ENCODE measurements around the gene RGCC.

The RGCC gene

DNA sequence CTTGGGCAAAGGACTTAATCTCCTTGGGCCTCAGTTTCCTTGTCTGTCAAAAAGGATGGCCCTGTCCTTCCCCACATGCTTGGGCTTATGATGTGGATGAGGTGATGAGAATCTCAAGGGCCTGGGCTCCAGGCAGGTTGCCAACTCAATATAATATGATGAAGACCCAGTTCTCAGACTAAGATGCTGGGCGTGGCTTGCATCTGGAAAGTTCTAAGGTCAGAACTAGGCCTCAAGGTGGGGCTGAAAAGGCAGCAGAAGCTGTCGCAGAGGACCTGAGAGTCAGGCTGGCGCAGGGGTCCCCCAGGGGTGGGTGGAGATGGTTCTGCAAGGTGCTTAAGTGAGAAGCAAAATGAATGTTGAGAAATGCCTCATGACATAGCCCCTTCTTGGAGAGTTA lies 58.8 kb downstream of the RGCC start (continued):
- TF ChIP-seq, protein P1, sequence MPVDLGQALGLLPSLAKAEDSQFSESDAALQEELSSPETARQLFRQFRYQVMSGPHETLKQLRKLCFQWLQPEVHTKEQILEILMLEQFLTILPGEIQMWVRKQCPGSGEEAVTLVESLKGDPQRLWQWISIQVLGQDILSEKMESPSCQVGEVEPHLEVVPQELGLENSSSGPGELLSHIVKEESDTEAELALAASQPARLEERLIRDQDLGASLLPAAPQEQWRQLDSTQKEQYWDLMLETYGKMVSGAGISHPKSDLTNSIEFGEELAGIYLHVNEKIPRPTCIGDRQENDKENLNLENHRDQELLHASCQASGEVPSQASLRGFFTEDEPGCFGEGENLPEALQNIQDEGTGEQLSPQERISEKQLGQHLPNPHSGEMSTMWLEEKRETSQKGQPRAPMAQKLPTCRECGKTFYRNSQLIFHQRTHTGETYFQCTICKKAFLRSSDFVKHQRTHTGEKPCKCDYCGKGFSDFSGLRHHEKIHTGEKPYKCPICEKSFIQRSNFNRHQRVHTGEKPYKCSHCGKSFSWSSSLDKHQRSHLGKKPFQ (tag by site-specific recombination; IDR thresholded peaks at IDR 0.05), result no peak
- TF ChIP-seq, protein P2, sequence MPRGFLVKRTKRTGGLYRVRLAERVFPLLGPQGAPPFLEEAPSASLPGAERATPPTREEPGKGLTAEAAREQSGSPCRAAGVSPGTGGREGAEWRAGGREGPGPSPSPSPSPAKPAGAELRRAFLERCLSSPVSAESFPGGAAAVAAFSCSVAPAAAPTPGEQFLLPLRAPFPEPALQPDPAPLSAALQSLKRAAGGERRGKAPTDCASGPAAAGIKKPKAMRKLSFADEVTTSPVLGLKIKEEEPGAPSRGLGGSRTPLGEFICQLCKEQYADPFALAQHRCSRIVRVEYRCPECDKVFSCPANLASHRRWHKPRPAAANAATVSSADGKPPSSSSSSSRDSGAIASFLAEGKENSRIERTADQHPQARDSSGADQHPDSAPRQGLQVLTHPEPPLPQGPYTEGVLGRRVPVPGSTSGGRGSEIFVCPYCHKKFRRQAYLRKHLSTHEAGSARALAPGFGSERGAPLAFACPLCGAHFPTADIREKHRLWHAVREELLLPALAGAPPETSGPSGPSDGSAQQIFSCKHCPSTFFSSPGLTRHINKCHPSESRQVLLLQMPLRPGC (tag by site-specific recombination; IDR thresholded peaks at IDR 0.05), result no peak
- TF ChIP-seq ZNF366 (tag by site-specific recombination; conservative IDR thresholded peaks at IDR 0.05), result no peak
- TF ChIP-seq, protein P3, sequence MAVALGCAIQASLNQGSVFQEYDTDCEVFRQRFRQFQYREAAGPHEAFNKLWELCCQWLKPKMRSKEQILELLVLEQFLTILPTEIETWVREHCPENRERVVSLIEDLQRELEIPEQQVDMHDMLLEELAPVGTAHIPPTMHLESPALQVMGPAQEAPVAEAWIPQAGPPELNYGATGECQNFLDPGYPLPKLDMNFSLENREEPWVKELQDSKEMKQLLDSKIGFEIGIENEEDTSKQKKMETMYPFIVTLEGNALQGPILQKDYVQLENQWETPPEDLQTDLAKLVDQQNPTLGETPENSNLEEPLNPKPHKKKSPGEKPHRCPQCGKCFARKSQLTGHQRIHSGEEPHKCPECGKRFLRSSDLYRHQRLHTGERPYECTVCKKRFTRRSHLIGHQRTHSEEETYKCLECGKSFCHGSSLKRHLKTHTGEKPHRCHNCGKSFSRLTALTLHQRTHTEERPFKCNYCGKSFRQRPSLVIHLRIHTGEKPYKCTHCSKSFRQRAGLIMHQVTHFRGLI (tag by site-specific recombination; IDR thresholded peaks at IDR 0.05), result no peak

DNA sequence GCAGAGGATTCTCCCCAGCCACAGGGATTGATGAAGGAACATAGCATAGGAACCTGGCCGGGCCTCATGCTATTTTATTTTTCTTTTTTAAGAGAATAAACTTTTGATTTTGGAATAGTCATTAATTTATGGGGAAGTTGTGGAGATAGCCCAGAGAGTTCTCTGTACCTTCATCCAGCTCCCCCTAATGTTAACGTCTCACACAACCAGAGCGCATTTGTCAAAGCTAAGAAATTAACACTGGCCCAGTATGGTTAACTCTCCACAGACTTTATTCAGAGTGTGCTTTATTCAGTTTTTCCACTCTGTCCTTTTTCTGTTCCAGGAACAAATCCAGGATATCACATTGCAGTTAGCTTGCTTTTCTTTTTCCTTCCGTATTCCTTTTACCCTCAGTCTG lies 59.4 kb downstream of the RGCC start:
- TF ChIP-seq ZNF529 (tag by site-specific recombination; IDR thresholded peaks at IDR 0.05; ENCODE audit: insufficient replicate concordance), result peak; percentile 93
- TF ChIP-seq, protein P4, sequence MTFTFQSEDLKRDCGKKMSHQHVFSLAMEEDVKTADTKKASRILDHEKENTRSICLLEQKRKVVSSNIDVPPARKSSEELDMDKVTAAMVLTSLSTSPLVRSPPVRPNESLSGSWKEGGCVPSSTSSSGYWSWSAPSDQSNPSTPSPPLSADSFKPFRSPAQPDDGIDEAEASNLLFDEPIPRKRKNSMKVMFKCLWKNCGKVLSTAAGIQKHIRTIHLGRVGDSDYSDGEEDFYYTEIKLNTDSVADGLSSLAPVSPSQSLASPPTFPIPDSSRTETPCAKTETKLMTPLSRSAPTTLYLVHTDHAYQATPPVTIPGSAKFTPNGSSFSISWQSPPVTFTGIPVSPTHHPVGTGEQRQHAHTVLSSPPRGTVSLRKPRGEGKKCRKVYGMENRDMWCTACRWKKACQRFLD (tag by site-specific recombination; IDR thresholded peaks at IDR 0.05), result no peak
- Histone ChIP-seq H3K27ac (ENCODE audit: extremely low read depth, low read depth, low read length) (no peak overlapping the region), H3K36me3 (ENCODE audit: control insufficient read depth in 2 of 2, insufficient read depth in 1 of 2, low read length in 2 of 2) (no peaks in the 10 kb centered on the region), H3K4me1 (ENCODE audit: control insufficient read depth, insufficient read depth, low read length) (no peaks in the 10 kb centered on the region), H3K9me3 (ENCODE audit: control insufficient read depth, insufficient read depth, low read depth, low read length) (no peaks in the 10 kb centered on the region), H3K4me3 (ENCODE audit: low read depth, low read length) (no peak overlapping the region)
- ChIA-PET CTCF (no interaction called here), POLR2A (no interaction called here)

DNA sequence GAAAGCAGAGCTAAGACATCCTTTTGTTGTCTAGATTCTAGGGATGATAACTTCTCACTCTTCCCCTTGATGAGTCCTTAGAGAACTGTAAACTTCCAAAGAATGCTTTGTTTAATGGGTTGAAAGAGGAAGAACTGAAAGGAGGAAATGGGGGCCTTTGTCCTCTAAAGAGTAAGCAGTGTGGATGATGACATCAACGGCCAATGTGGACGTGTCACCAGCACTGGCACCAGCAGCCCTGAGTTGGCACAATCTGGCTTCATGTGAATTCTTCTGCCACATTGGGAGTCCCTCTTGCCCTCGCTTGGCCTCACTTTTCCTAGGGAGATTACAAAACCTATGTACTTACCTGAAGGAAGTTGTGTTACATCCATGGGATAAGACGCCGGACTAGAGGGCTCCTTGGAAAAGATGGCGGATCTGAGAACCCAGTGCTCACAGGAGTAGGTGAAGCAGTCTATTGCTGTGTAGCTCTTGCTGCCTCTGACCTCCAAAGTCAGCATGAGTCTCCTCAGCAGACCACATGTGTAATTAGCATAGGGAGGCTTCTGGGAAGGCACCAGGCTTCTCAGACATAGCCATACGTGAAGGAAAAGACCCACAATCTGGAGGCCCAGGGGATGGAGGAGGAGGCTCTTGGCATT lies 62.8 kb downstream of the RGCC start:
- H3K4me3 ChIP-seq (ENCODE audit: low read depth, low read length), result no peak overlapping the region
- CTCF ChIA-PET, result no interaction called here
- H3K36me3 ChIP-seq (ENCODE audit: control insufficient read depth in 2 of 2, insufficient read depth in 1 of 2, low read length in 2 of 2), result no peaks in the 10 kb centered on the region
- POLR2A ChIA-PET, result no interaction called here
- H3K27ac ChIP-seq (ENCODE audit: extremely low read depth, low read depth, low read length), result no peak overlapping the region
- no peaks in the 10 kb centered on the region for H3K4me1 ChIP-seq (ENCODE audit: control insufficient read depth, insufficient read depth, low read length)
- H3K9me3 ChIP-seq (ENCODE audit: control insufficient read depth, insufficient read depth, low read depth, low read length), result no peaks in the 10 kb centered on the region
- TF ChIP-seq YY1 (tag by site-specific recombination; IDR thresholded peaks at IDR 0.05), result no peak
- TF ChIP-seq ZNF670 (tag by site-specific recombination; IDR thresholded peaks at IDR 0.05; ENCODE audit: low read depth), result no peak
- TF ChIP-seq ZNF354C (tag by site-specific recombination; IDR thresholded peaks at IDR 0.05; ENCODE audit: borderline replicate concordance, low read depth), result no peak
- TF ChIP-seq ZNF521 (tag by site-specific recombination; IDR thresholded peaks at IDR 0.05), result no peak
- no peak for TF ChIP-seq SP7 (tag by site-specific recombination; IDR thresholded peaks at IDR 0.05)
- no peak for TF ChIP-seq ZNF571 (tag by site-specific recombination; IDR thresholded peaks at IDR 0.05)
- TF ChIP-seq EGR2 (tag by site-specific recombination; IDR thresholded peaks at IDR 0.05; ENCODE audit: low read depth), result no peak
- TF ChIP-seq, protein P5, sequence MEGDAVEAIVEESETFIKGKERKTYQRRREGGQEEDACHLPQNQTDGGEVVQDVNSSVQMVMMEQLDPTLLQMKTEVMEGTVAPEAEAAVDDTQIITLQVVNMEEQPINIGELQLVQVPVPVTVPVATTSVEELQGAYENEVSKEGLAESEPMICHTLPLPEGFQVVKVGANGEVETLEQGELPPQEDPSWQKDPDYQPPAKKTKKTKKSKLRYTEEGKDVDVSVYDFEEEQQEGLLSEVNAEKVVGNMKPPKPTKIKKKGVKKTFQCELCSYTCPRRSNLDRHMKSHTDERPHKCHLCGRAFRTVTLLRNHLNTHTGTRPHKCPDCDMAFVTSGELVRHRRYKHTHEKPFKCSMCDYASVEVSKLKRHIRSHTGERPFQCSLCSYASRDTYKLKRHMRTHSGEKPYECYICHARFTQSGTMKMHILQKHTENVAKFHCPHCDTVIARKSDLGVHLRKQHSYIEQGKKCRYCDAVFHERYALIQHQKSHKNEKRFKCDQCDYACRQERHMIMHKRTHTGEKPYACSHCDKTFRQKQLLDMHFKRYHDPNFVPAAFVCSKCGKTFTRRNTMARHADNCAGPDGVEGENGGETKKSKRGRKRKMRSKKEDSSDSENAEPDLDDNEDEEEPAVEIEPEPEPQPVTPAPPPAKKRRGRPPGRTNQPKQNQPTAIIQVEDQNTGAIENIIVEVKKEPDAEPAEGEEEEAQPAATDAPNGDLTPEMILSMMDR (tag by site-specific recombination; IDR thresholded peaks at IDR 0.05), result no peak
- TF ChIP-seq ZNF157 (tag by site-specific recombination; IDR thresholded peaks at IDR 0.05), result no peak

Measured in HEK293 (cell line).